Measurements from ENCODE around the gene HSD3B2. TPM values are rescaled to one million over a fixed set of nuclear protein-coding genes. Genes with fewer than 3 reads are reported as not detected.

Gene HSD3B2
- total and polyA plus RNA-seq, 2 donors from 2014 or later = 0.60 TPM; not detected in 1

GRCh38 chr1:119380304-119380703 lies 34.6 kb upstream of the HSD3B2 start:
- FAIRE-seq (no peak), DNase-seq (no peak)
- Histone ChIP-seq H3K9ac (ENCODE audit: low read length in 3 of 3) (no peak overlapping the region), H3K27ac (ENCODE audit: low read depth in 2 of 2, low read length in 2 of 2) (no peak overlapping the region), H3K4me3 (ENCODE audit: low read length in 3 of 3) (no peak overlapping the region), H3K4me1 (ENCODE audit: control insufficient read depth in 2 of 3, insufficient read depth in 2 of 3, low read depth in 1 of 3, low read length in 3 of 3) (no peaks in the 10 kb centered on the region), H3K27me3 (ENCODE audit: control insufficient read depth, insufficient read depth, low read length) (no peaks in the 10 kb centered on the region), H3K9me3 (ENCODE audit: control insufficient read depth in 2 of 3, insufficient read depth in 1 of 3, low read length in 3 of 3) (no peaks in the 10 kb centered on the region), H3K36me3 (ENCODE audit: control insufficient read depth in 2 of 3, insufficient read depth in 3 of 3, low read length in 3 of 3) (peaks cover 0 to 9% (median 0%) of the 10 kb centered on the region in 3 donors)
- intact Hi-C loops (cut with DNase I) = no loop called here
- TF ChIP-seq CTCF (IDR thresholded peaks at IDR 0.05; ENCODE audit: borderline replicate concordance, extremely low read depth, insufficient read depth) = no peak

GRCh38 chr1:119380983-119381662 lies 33.8 kb upstream of the HSD3B2 start:
- H3K27ac ChIP-seq (ENCODE audit: low read depth in 2 of 2, low read length in 2 of 2) = no peak overlapping the region
- FAIRE-seq = no peak

GRCh38 chr1:119384591-119384990 lies 30.4 kb upstream of the HSD3B2 start:
- intact Hi-C loops (cut with DNase I) = no loop called here
- no peak overlapping the region for H3K9ac ChIP-seq (ENCODE audit: low read length in 3 of 3)
- no peak overlapping the region for H3K4me3 ChIP-seq (ENCODE audit: low read length in 3 of 3)
- no peak for FAIRE-seq
- peaks cover 0 to 13% (median 0%) of the 10 kb centered on the region in 3 donors for H3K36me3 ChIP-seq (ENCODE audit: control insufficient read depth in 2 of 3, insufficient read depth in 3 of 3, low read length in 3 of 3)
- TF ChIP-seq CTCF (IDR thresholded peaks at IDR 0.05; ENCODE audit: borderline replicate concordance, extremely low read depth, insufficient read depth) = no peak
- no peaks in the 10 kb centered on the region for H3K27me3 ChIP-seq (ENCODE audit: control insufficient read depth, insufficient read depth, low read length)
- no peaks in the 10 kb centered on the region for H3K9me3 ChIP-seq (ENCODE audit: control insufficient read depth in 2 of 3, insufficient read depth in 1 of 3, low read length in 3 of 3)
- no peak overlapping the region for H3K27ac ChIP-seq (ENCODE audit: low read depth in 2 of 2, low read length in 2 of 2)
- no peaks in the 10 kb centered on the region for H3K4me1 ChIP-seq (ENCODE audit: control insufficient read depth in 2 of 3, insufficient read depth in 2 of 3, low read depth in 1 of 3, low read length in 3 of 3)
- DNase-seq = no peak

More at GRCh38 chr1:119380983-119381662, 33.8 kb upstream of the HSD3B2 start:
- Histone ChIP-seq H3K4me3 (ENCODE audit: low read length in 3 of 3) (no peak overlapping the region), H3K9me3 (ENCODE audit: control insufficient read depth in 2 of 3, insufficient read depth in 1 of 3, low read length in 3 of 3) (no peaks in the 10 kb centered on the region), H3K4me1 (ENCODE audit: control insufficient read depth in 2 of 3, insufficient read depth in 2 of 3, low read depth in 1 of 3, low read length in 3 of 3) (no peaks in the 10 kb centered on the region), H3K27me3 (ENCODE audit: control insufficient read depth, insufficient read depth, low read length) (no peaks in the 10 kb centered on the region), H3K36me3 (ENCODE audit: control insufficient read depth in 2 of 3, insufficient read depth in 3 of 3, low read length in 3 of 3) (peaks cover 0 to 13% (median 0%) of the 10 kb centered on the region in 3 donors), H3K9ac (ENCODE audit: low read length in 3 of 3) (no peak overlapping the region)
- DNase-seq = no peak
- TF ChIP-seq CTCF (IDR thresholded peaks at IDR 0.05; ENCODE audit: borderline replicate concordance, extremely low read depth, insufficient read depth) = no peak
- intact Hi-C loops (cut with DNase I) = no loop called here
